Ishikawa (cell line): ENCODE data around the gene VTI1A.

Experiments
- CEBPB ChIP-seq: IDR thresholded peaks from 2 replicates; pipeline ENCODE4 v1.6.1; 2012
- CREB1 ChIP-seq: IDR thresholded peaks from 2 replicates; pipeline ENCODE4 v1.6.1; 2012; ENCODE audit warnings: low read depth
- EGR1 ChIP-seq: IDR thresholded peaks from 2 replicates; pipeline ENCODE4 v1.6.1; 2012
- EP300 ChIP-seq: IDR thresholded peaks from 2 replicates; pipeline ENCODE4 v1.6.1; 2012; ENCODE audit warnings: borderline replicate concordance
- FOXM1 ChIP-seq: IDR thresholded peaks from 2 replicates; pipeline ENCODE4 v1.6.1; 2012; ENCODE audit warnings: low read depth, borderline replicate concordance
- MAX ChIP-seq: IDR thresholded peaks from 2 replicates; pipeline ENCODE4 v1.6.1; 2012
- NFIC ChIP-seq: IDR thresholded peaks from 2 replicates; pipeline ENCODE4 v1.6.1; 2012
- RAD21 ChIP-seq: IDR thresholded peaks from 2 replicates; pipeline ENCODE4 v1.6.1; 2012; ENCODE audit warnings: low read depth
- REST ChIP-seq: IDR thresholded peaks from 2 replicates; pipeline ENCODE4 v1.6.1; 2012; ENCODE audit warnings: low read depth, mild to moderate bottlenecking
- TAF1 ChIP-seq: IDR thresholded peaks from 2 replicates; pipeline ENCODE4 v1.6.1; 2012; ENCODE audit warnings: low read depth, mild to moderate bottlenecking
- TCF12 ChIP-seq: IDR thresholded peaks from 2 replicates; pipeline ENCODE4 v1.6.1; 2012; ENCODE audit warnings: low read depth
- TEAD4 ChIP-seq: IDR thresholded peaks from 2 replicates; pipeline ENCODE4 v1.6.1; 2012
- USF1 ChIP-seq: IDR thresholded peaks from 2 replicates; pipeline ENCODE4 v1.6.1; 2012
- YY1 ChIP-seq: IDR thresholded peaks from 2 replicates; pipeline ENCODE4 v1.6.1; 2012; ENCODE audit warnings: low read depth
- ZBTB7A ChIP-seq: IDR thresholded peaks from 2 replicates; pipeline ENCODE4 v1.6.1; 2012; ENCODE audit warnings: low read depth

Gene VTI1A

GRCh38 chr10:112615269-112615668, 168.3 kb downstream of the VTI1A start:
- TF ChIP-seq CEBPB (no peak), REST (no peak), FOXM1 (no peak), USF1 (no peak), EGR1 (no peak), TCF12 (no peak), MAX (no peak), EP300 (no peak), NFIC (no peak), TAF1 (no peak), YY1 (no peak), RAD21 (no peak), CREB1 (no peak), ZBTB7A (no peak)

- TF ChIP-seq EP300 (no peak), CREB1 (no peak), RAD21 (no peak), NFIC (no peak), REST (no peak), USF1 (no peak), TEAD4 (no peak), CEBPB (no peak), EGR1 (no peak), TCF12 (no peak), ZBTB7A (no peak)
These were observed 169.6 kb downstream of the VTI1A start for GRCh38 chr10:112616647-112617046.

GRCh38 chr10:112618814-112619213, 171.8 kb downstream of the VTI1A start:
- TF ChIP-seq TAF1, result no peak
- TF ChIP-seq EP300, result no peak
- TF ChIP-seq YY1, result no peak
- no peak for TF ChIP-seq TCF12
- no peak for TF ChIP-seq CREB1
- no peak for TF ChIP-seq TEAD4

GRCh38 chr10:112619556-112619955, 172.5 kb downstream of the VTI1A start:
- no peak for TF ChIP-seq FOXM1
- TF ChIP-seq CEBPB, result no peak

GRCh38 chr10:112622786-112623185, 175.8 kb downstream of the VTI1A start:
- TF ChIP-seq TAF1 (no peak), ZBTB7A (no peak), TCF12 (no peak), MAX (no peak), CEBPB (no peak), REST (no peak), RAD21 (no peak), USF1 (no peak), EGR1 (no peak), FOXM1 (no peak), CREB1 (no peak), EP300 (no peak), YY1 (no peak), TEAD4 (no peak), NFIC (no peak)
